ENCODE results near the gene CD244.

Gene CD244

GRCh38 chr1:160781914-160782689, 80.6 kb downstream of the CD244 start:
- H3K4me3 ChIP-seq (ENCODE audit: low read depth in 1 of 2, low read length in 1 of 2), result no peak overlapping the region

DNA sequence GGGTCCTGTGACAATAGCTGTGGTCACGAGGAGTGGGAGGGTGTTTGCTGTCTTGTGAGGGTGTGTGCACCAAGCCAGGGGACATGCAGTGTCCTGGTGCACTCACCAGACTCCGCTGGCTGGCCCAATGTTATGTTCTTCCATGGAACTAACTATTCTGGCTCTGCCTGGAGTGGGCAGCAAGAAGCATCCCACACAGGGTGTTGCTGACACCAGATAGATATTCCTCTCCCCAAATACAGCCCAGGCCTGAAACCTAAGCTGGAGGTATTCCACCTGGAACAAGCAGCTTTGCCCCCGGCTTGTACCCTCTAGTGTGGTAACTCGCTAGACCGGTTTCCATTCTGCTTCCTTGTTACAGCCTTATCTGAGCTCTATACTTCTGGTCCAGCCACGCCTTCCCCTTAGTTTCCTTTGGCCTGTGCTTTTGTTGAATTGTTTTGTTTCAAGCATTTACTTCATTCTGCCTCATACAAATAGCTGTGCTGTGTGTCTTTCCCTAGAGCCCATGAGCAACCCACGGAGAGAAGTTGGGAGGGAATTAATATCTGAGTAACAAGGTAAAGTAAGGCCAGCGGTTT, 81.4 kb downstream of the CD244 start:
- no peaks in the 10 kb centered on the region for H3K27me3 ChIP-seq
- TF ChIP-seq CTCF (IDR thresholded peaks at IDR 0.05), result no peak
- H3K4me3 ChIP-seq (ENCODE audit: low read depth in 1 of 2, low read length in 1 of 2), result no peak overlapping the region
- no peaks in the 10 kb centered on the region for H3K9me3 ChIP-seq
- no peak overlapping the region for H3K27ac ChIP-seq
- no peaks in the 10 kb centered on the region for H3K4me1 ChIP-seq (ENCODE audit: control insufficient read depth in 1 of 2, insufficient read depth in 1 of 2, low read depth in 1 of 2, low read length in 1 of 2)
- H3K36me3 ChIP-seq, result no peaks in the 10 kb centered on the region

More at GRCh38 chr1:160781914-160782689, 80.6 kb downstream of the CD244 start:
- Histone ChIP-seq H3K27ac (no peak overlapping the region), H3K4me1 (ENCODE audit: control insufficient read depth in 1 of 2, insufficient read depth in 1 of 2, low read depth in 1 of 2, low read length in 1 of 2) (no peaks in the 10 kb centered on the region), H3K9me3 (no peaks in the 10 kb centered on the region), H3K36me3 (no peaks in the 10 kb centered on the region), H3K27me3 (no peaks in the 10 kb centered on the region)
- no peak for TF ChIP-seq CTCF (IDR thresholded peaks at IDR 0.05)

DNA sequence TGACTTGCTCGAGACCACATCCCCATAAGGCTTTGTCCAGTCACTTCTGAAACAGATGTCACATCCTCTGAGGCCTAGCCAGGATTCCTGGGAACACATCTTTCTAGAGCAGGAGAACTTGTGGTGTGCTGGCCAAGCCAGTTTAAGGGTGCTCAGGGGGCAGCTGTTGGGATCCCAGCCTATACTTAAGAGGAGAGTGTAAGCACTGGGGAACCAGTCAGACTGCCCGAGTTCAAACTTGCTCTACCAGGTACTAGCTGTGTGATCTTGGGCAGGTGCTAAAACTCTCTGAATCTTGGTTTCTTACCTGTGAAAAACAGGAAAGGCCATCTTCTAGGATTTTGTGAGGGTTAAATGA, 82.3 kb downstream of the CD244 start:
- Histone ChIP-seq H3K36me3 (no peaks in the 10 kb centered on the region), H3K27me3 (no peaks in the 10 kb centered on the region), H3K9me3 (no peaks in the 10 kb centered on the region), H3K4me1 (ENCODE audit: control insufficient read depth in 1 of 2, insufficient read depth in 1 of 2, low read depth in 1 of 2, low read length in 1 of 2) (no peaks in the 10 kb centered on the region), H3K4me3 (ENCODE audit: low read depth in 1 of 2, low read length in 1 of 2) (no peak overlapping the region), H3K27ac (no peak overlapping the region)
- TF ChIP-seq CTCF (IDR thresholded peaks at IDR 0.05), result no peak

Measured in neutrophil (primary cell).